GM13977 (cell line): Measurements from ENCODE around the gene PGBD5.

Source experiments
- DNase-seq: peaks from one replicate; pipeline ENCODE4 v3.0.0; 2012; ENCODE audit warnings: low spot score
- CTCF ChIP-seq: IDR thresholded peaks from 2 replicates; pipeline ENCODE4 v1.5.1; 2012; ENCODE audit warnings: mild to moderate bottlenecking, control low read depth; ENCODE audit not compliant: insufficient read depth; ENCODE audit errors: extremely low read depth, missing control alignments
- in situ Hi-C: fragments of 300-500 bp; cut with MboI; formaldehyde crosslinking; loops from one replicate; pipeline ENCODE4 v1.12.0; 2022; ENCODE audit warnings: low sequenced_read_pairs, low pct_unique_long_range_greater_than_20kb, mixed read lengths, inconsistent platforms; ENCODE audit not compliant: unreplicated experiment

Gene PGBD5

GRCh38 chr1:230387296-230387695, 38.8 kb downstream of the PGBD5 start:
- no peak for TF ChIP-seq CTCF
- DNase-seq = no peak
- in situ Hi-C loops = no loop called here

GRCh38 chr1:230386637-230387262, 39.4 kb downstream of the PGBD5 start:
- in situ Hi-C loops = no loop called here
- DNase-seq = no peak
- no peak for TF ChIP-seq CTCF

- no peak for DNase-seq
- in situ Hi-C loops = no loop called here
- TF ChIP-seq CTCF = no peak
Measured at GRCh38 chr1:230385930-230386329, 40.2 kb downstream of the PGBD5 start.

- no peak for TF ChIP-seq CTCF
- DNase-seq = no peak
- in situ Hi-C loops = no loop called here
Measured at GRCh38 chr1:230385158-230385450, 41.0 kb downstream of the PGBD5 start.

GRCh38 chr1:230384380-230385157, 41.6 kb downstream of the PGBD5 start:
- no peak for TF ChIP-seq CTCF
- in situ Hi-C loops = no loop called here
- DNase-seq = no peak

- in situ Hi-C loops = no loop called here
- no peak for TF ChIP-seq CTCF
- no peak for DNase-seq
Measured at GRCh38 chr1:230383425-230383824, 42.7 kb downstream of the PGBD5 start.
